Calu3 (cell line): ENCODE measurements around the gene MN1. TPM values are rescaled to one million over a fixed set of nuclear protein-coding genes. Genes with fewer than 3 reads are reported as not detected.

ENCODE experiments used
- BruUV-seq: library from RNA; stranded (reverse); fragments of 400-500 nt; replicated peaks from 2 replicates; lab custom pipeline; 2021; lab: Mats Ljungman, UMichigan
- CTCF ChIA-PET: fragments of 300-600 bp; sonication (Branson Sonifier 250); formaldehyde crosslinking; loops from one replicate; lab custom pipeline; 2022; ENCODE audit warnings: antibody characterized with exemption; lab: Charles Lee
- DNase-seq: peaks from one replicate; pipeline ENCODE4 v3.0.0; 2022
- H3K27ac Mint-ChIP-seq: one replicate; pipeline ENCODE4 v1.8.0; 2022; ENCODE audit warnings: mixed read lengths; ENCODE audit not compliant: unreplicated experiment
- H3K27me3 Mint-ChIP-seq: one replicate; pipeline ENCODE4 v1.8.0; 2022; ENCODE audit warnings: mixed read lengths; ENCODE audit not compliant: unreplicated experiment
- H3K36me3 Mint-ChIP-seq: one replicate; pipeline ENCODE4 v1.8.0; 2022; ENCODE audit warnings: mild to moderate bottlenecking, moderate library complexity, mixed read lengths; ENCODE audit not compliant: insufficient read depth, unreplicated experiment
- H3K4me1 Mint-ChIP-seq: one replicate; pipeline ENCODE4 v1.8.0; 2022; ENCODE audit warnings: mild to moderate bottlenecking, low read depth, mixed read lengths; ENCODE audit not compliant: unreplicated experiment
- H3K4me3 Mint-ChIP-seq: one replicate; pipeline ENCODE4 v1.8.0; 2022; ENCODE audit warnings: mild to moderate bottlenecking, low read depth, moderate library complexity, mixed read lengths; ENCODE audit not compliant: unreplicated experiment
- H3K9me3 Mint-ChIP-seq: one replicate; pipeline ENCODE4 v1.8.0; 2022; ENCODE audit warnings: low read depth, mixed read lengths; ENCODE audit not compliant: unreplicated experiment
- CTCF ChIP-seq: fragments of 200-600 bp; IDR thresholded peaks from one replicate; pipeline ENCODE4 v1.8.0; 2022; ENCODE audit warnings: antibody characterized with exemption; ENCODE audit not compliant: unreplicated experiment
- intact Hi-C: fragments of 100-400 bp; cut with micrococcal nuclease; formaldehyde crosslinking; loops from one replicate; pipeline ENCODE4 v1.10.0; 2022; ENCODE audit not compliant: unreplicated experiment
- total RNA-seq: library from RNA; stranded (reverse); gene quantifications from 2 replicates; pipeline ENCODE4 v1.2.3, GENCODE V29; 2022

MN1 gene
- total RNA-seq, 1 experiment from 2014 or later: 2.3 TPM

- no peaks in the 10 kb centered on the region for H3K4me1 Mint-ChIP-seq
- H3K27ac Mint-ChIP-seq: no peak overlapping the region
- intact Hi-C loops: no loop called here
- peaks cover 7% of the 10 kb centered on the region for H3K27me3 Mint-ChIP-seq
- CTCF ChIA-PET: no interaction called here
- H3K9me3 Mint-ChIP-seq: no peaks in the 10 kb centered on the region
- DNase-seq: no peak
- no peaks in the 10 kb centered on the region for H3K36me3 Mint-ChIP-seq
- TF ChIP-seq CTCF: no peak
- no peak overlapping the region for H3K4me3 Mint-ChIP-seq
- no TSS peak for BruUV-seq
Measured at GRCh38 chr22:27794226-27794625, 7.3 kb downstream of the MN1 start.

GRCh38 chr22:27793576-27793975 lies 8.0 kb downstream of the MN1 start:
- Mint-ChIP-seq H3K9me3 (no peaks in the 10 kb centered on the region), H3K27me3 (peaks cover 13% of the 10 kb centered on the region)
- intact Hi-C loops: no loop called here

DNA sequence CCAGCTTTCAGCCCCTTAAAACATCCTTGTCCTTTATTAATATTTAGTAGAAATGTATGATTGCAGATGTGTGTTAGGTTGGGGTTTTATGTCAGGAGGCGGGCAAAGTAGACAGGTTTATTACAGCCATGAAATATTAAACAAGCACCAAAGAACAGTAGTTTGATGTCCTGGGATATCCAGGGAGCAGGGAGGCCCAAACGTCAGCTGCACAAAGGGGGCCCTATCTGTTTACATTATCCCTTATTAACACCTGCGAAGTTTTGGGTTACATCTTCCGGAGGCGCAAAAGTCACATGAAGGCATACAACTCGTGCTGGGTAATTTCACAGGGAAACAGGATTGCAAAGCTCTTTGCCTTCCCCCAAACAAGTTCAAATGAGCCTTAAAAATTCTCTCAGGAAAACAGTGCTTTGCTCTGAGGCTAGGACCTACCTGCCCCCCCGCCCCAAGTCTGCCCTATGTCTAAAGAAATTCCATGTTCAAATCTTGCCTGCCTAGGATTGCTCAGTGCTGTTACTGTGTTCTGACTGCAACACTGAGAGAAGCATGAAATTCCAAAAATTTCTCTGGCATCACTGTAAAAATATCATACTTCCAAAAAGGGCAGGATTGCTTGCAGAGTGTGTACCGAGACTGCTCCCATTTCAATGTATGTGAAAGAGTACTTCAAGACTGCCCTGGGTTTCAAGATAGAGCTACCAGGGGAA lies 8.9 kb downstream of the MN1 start:
- Mint-ChIP-seq H3K27ac (no peak overlapping the region), H3K4me3 (no peak overlapping the region), H3K9me3 (no peaks in the 10 kb centered on the region), H3K27me3 (peaks cover 23% of the 10 kb centered on the region), H3K36me3 (no peaks in the 10 kb centered on the region), H3K4me1 (no peaks in the 10 kb centered on the region)
- intact Hi-C loops: no loop called here
- DNase-seq: no peak
- TF ChIP-seq CTCF: no peak
- no TSS peak for BruUV-seq
- CTCF ChIA-PET: no interaction called here

More at GRCh38 chr22:27793576-27793975, 8.0 kb downstream of the MN1 start:
- no peaks in the 10 kb centered on the region for H3K4me1 Mint-ChIP-seq
- no peak for DNase-seq
- no peak overlapping the region for H3K4me3 Mint-ChIP-seq
- H3K36me3 Mint-ChIP-seq: no peaks in the 10 kb centered on the region
- no TSS peak for BruUV-seq
- CTCF ChIA-PET: no interaction called here
- no peak for TF ChIP-seq CTCF
- H3K27ac Mint-ChIP-seq: no peak overlapping the region

GRCh38 chr22:27791859-27792241 lies 9.7 kb downstream of the MN1 start:
- H3K9me3 Mint-ChIP-seq: no peaks in the 10 kb centered on the region
- no peak overlapping the region for H3K27ac Mint-ChIP-seq
- no peak for DNase-seq
- no TSS peak for BruUV-seq
- no peaks in the 10 kb centered on the region for H3K4me1 Mint-ChIP-seq
- H3K36me3 Mint-ChIP-seq: no peaks in the 10 kb centered on the region
- peaks cover 24% of the 10 kb centered on the region for H3K27me3 Mint-ChIP-seq
- no peak for TF ChIP-seq CTCF
- CTCF ChIA-PET: interaction anchor here (0.7 kb wide), 1 partner anchor 189 kb away, joined by 3 read pairs; no protein-coding TSS in a partner anchor
- H3K4me3 Mint-ChIP-seq: no peak overlapping the region
- intact Hi-C loops: no loop called here
